Tongue (tissue), 2 donors: ENCODE measurements around the gene ABCC11. TPM values are rescaled to one million over a fixed set of nuclear protein-coding genes. Genes with fewer than 3 reads are reported as not detected.

Experiments
- DNase-seq: peaks from one replicate; pipeline ENCODE4 v3.0.0-alpha.2; 2015
- total RNA-seq: library from RNA; depleted of rRNA; stranded (reverse); fragments of >200 nt; gene quantifications from one replicate; pipeline ENCODE4 v1.2.3, GENCODE V29; 2014

ABCC11 gene
- total RNA-seq, 1 donor from 2014 or later: 0.41 TPM

DNA sequence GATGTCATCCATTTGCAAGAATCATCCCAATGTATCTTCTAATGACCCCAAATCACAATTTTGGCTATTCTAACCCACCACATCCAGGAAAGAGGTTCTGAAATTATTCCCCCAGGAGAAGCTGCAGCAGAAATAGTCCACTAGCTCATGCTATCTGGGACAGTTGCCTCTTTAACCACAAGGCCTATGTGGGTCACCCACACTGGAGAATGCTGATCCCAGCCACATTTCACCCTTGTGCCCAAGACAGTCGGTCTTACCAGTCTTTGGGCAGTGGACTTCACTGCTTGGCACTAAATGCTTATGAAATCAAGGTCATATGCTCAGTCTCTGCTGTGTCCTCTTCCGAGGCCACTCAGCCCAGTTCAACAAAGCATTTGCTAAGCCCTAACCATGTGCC lies 118.6 kb downstream of the ABCC11 start:
- no peak for DNase-seq

DNA sequence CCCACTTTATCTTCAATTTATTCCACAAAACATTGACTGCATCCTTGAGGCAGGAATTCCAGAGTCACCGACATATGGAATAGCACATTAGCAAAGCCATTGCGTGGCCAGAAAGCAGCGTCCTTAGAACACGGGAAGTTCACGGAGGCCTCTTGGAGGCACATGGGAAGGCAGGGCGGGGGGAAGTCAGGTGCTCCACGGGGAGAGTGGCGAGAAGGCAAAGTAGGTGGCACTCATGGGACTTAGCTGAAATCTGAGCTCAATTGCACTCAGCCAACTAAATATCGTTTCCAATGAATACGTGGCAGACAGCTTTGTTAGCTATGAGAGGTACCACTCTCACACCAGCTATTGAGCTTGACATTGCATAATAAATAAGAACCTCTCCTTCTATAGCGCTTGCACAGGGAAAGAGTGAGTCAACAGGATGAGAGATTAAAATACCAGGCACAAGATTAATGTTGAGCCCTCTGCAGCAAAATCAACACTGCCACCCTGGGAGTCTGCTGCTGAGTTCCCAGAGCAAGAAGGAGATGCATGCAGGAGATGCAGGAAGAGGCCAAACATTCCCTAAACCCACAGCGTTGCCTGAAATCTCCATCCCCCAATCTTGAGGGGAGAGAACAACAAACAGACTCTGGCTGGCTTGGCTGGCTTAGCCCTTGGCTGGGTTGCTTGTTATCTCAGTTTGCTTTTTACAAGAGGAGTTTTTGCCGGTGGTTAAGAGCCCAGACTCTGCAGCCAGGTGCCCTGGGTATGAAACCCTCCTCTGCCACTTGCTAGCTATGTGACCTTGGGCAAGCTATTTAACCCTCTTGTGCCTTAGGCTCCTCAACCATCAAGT lies 120.3 kb downstream of the ABCC11 start:
- DNase-seq: peak; percentile 34

DNA sequence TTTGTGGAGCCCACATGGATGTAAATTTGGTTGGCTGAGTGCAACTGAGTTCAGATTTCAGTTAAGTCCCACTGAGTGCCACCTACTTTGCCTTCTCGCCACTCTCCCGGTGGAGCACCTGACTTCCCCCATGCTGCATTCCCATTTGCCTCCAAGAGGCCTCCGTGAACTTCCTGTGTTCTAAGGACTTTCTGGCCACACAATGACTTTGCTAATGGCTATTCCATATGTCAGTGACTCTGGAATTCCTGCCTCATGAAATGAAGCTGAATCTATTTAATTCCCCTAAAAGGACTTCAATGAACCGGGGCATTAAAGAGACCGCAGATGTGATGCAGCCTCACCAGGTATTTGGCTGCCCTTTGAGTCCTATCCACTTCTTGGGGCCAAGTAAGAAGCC lies 121.5 kb downstream of the ABCC11 start:
- no peak for DNase-seq

DNA sequence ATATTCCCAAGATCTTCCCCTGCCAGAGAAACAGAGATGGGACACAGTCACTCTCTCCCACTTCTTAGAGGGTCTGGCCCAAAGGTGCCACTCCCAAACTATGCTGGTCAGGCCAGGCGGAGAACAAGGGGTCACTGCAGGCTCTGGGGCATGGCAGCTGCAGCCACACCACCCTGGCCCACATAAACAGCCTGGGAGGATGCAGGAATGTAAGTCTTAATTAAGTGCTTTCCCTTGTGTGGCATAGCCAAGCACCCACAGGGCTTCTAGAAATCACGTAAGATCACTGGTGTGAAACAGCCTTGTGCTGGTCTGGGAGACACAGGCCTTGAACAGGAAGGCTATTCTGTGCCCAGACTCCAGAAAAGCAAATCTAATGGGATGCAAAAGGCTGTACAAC lies 123.1 kb downstream of the ABCC11 start:
- no peak for DNase-seq

DNA sequence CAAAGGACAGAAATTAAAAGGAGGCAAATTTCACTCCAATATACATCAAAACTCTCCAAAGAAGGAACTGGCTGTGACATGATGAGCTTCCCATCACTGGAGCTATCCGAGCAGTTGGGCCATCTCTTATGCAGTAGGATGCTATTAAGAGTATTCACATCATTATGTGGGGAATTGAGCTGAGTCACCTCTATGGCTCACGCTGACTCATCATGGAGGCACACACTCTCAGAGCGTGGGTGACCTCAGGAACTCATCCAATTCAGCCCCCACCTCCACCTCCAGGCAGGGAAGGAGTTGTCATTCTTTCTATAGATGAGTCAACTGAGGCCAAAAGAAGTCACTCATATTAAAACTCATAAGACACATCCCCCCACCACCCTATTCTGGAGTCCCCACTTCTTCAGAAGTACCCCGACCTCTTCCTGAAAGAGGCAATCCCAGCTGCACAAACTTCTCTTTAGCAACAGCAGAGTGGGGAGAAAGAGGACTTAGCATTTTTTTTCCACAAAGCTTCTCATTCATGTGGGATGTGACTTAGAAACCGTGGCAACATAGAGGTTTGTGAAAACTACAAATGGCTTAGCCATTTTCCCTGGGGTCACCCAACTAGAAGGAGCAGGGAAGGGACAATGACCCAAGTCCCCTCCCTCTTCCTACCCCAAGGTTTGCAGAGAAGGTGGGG lies 124.1 kb downstream of the ABCC11 start:
- DNase-seq: no peak

DNA sequence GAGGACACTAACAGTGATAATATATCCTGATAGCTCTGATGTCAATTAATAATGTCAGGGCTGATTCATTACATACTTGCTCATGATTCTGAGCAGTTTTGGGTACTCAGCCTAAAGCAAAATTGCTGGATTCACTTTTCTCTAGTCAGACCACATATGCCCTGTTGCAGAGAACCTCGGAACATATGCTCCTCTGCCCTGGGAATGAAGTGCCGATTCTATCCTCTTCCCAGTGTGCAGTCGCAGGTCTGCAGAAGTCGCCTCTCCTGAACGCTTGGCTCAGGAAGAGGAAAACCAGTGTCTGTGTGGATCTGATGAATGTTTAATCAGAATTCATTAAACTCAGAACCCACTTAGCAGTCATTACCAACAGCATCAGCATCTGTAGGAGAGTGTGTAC lies 126.1 kb downstream of the ABCC11 start:
- DNase-seq: no peak

DNA sequence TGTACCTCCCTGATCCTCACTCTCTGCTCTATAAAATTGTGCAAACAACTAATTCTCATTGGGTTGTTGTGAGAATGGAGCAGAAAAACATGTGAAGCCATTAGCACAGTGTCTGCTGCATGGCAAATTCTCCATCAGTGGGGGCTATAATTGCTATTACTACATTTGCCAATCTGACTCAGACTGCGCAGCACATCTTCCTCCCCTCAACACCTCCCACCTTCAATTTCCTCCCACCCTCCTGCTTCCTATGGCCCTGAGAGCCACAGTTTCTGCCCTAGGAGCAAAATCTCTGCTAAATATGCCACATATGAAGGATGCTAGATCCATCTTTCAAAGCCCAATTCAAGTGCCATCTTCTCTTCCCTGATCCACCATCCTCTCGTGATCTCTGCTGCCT lies 128.5 kb downstream of the ABCC11 start:
- DNase-seq: no peak

DNA sequence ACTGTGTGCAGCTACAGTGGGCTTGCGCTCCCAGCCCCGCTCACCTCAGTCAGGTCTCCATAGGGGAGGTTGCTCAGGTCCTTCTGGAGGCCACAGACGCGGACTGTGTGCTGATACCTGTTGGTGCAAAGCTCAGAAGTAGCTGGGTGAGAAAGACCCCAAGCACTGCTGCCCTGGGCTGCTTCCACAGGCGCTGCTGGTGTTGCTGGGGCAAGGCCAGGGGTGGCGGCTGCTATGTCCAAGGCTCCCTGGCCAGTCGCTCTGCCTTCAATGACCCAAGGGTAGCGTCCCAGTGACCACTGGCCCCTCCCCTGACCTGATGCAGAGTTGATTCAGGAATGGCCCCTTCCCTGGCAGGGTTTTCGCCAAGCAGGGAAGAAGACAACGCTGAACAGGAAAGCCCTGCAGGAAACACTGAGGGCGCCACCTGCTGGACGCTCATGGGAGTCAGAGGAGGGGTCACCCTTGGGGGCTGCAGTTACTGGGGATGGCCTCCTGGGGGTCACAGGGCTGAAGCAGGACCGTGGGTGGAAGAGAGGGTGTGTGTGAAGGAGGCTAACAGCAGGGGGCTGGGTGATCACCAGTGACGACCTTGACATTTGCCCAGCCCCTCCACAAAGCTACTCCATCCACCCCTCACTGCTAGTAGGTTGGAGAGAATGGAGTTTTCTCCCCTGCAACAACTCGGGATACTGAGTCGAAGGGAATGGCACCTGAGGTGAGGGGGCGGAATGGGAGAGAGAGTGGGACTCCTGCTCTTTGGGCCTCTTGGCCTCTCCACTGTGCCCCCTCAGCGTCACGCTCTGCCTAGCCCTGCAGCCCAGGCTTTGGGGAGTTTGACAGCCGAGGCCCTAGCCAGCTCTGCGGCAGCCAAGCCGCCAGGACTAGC lies 129.9 kb downstream of the ABCC11 start:
- DNase-seq: peak; percentile 54

Other genes with a start within 250 kb of the ABCC11 start
- gene ABCC12, start 91.5 kb downstream of the ABCC11 start, total RNA-seq: not detected
- gene LONP2, start 3.2 kb downstream of the ABCC11 start, total RNA-seq: 69.3 TPM
- gene SIAH1, start 137.9 kb upstream of the ABCC11 start, total RNA-seq: 47.6 TPM